ENCODE data around the gene SHMT1.
"Not testable (repeated sequence)": the region's sequence is repeated elsewhere in the genome, so short reads cannot be mapped to it uniquely, and the experiment has no call there.

SHMT1 gene

DNA sequence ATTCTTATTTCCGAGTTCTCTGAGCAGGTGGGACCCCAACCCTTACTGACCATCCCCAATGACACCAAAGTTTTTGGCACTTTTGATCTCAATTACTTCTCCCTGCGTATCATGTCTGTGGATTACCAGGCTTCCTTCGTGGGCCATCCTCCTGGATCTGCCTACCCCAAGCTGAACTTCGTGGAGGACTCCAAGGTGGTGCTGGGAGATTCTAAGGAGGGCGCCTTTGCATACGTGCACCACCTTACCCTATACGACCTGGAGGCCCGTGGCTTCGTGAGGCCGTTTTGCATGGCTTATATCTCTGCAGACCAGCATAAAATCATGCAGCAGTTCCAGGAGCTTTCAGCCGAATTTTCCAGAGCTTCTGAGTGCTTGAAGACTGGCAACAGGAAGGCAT, 47.4 kb downstream of the SHMT1 start:
- TF ChIP-seq, protein P1, sequence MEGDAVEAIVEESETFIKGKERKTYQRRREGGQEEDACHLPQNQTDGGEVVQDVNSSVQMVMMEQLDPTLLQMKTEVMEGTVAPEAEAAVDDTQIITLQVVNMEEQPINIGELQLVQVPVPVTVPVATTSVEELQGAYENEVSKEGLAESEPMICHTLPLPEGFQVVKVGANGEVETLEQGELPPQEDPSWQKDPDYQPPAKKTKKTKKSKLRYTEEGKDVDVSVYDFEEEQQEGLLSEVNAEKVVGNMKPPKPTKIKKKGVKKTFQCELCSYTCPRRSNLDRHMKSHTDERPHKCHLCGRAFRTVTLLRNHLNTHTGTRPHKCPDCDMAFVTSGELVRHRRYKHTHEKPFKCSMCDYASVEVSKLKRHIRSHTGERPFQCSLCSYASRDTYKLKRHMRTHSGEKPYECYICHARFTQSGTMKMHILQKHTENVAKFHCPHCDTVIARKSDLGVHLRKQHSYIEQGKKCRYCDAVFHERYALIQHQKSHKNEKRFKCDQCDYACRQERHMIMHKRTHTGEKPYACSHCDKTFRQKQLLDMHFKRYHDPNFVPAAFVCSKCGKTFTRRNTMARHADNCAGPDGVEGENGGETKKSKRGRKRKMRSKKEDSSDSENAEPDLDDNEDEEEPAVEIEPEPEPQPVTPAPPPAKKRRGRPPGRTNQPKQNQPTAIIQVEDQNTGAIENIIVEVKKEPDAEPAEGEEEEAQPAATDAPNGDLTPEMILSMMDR (conservative IDR thresholded peaks at IDR 0.05; ENCODE audit: control insufficient read depth, insufficient read depth, low read depth, low read length) = no peak
- H3K4me3 ChIP-seq (ENCODE audit: control insufficient read depth, low read depth, low read length) = peak overlapping the region; percentile 96
- DNase-seq (ENCODE audit: low read depth) = no peak

DNA sequence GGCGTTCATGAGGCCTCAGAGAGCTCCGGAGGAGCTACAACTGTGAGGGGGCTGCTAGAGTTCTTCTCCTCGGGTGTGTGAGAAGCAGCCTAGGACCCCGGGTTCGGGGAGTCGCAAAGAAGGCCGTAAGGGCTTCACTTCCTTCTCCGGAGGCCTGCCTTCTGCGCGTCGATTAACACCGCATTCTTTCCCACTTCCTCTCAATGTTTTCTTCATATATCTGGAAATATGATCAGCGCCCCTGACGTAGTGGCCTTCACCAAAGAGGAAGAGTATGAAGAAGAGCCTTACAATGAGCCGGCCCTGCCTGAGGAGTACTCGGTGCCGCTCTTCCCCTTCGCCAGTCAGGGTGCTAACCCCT, 47.8 kb downstream of the SHMT1 start:
- TF ChIP-seq, protein P1 (conservative IDR thresholded peaks at IDR 0.05; ENCODE audit: control insufficient read depth, insufficient read depth, low read depth, low read length) = no peak
- peak; percentile 14 for DNase-seq (ENCODE audit: low read depth)
- peak overlapping the region; percentile 96 for H3K4me3 ChIP-seq (ENCODE audit: control insufficient read depth, low read depth, low read length)

DNA sequence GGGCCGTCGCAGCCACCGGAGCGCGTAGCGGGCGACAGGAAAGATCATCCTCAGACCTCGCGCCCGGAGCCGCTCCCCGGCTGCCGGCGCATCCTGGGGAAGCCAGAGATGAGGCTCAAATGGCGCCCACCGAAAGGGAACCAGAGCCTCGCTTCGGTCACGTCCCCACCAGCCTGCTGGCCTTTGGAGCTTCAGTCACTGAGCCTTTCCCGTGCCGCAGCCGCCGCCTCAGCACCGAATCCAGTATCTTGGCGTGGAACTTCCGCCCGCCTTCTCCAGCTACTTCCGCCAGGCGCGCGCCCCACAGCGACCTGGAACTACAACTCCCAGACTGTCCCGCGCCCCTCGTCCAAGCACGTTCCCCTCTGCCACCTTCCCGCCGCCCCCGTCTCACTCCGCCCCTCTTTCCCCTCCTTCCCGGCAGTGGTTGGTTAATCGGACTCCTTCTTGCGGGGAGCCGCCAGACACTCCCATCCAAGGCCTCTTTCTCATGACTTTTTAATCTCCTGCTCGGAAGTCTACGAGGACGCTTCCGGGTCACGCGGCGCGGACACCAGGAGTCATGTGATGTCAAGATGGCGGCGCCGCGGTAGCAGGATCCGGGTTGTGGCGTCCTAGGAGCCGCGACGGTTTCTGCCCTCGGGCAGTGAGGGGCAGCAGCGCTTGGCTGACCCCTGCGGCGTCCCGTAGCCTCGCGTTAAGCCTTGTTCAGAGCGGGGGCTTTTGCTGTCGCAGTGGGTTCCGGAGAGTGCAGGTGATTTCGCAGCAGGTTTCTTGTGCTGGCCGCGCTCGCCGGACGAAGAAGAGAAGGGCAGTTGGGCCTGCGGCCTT, 48.4 kb downstream of the SHMT1 start, which contains the start of the genes SMCR8 and TOP3A:
Gene SMCR8 (plus strand): TSS at position 563 of the 831 bp plus-strand sequence. CDS start 497 bp downstream, outside the sequence.
Gene TOP3A (minus strand): TSS at position 264 of the 831 bp plus-strand sequence. CDS start 216 bp downstream, at position 48.
- H3K4me3 ChIP-seq (ENCODE audit: control insufficient read depth, low read depth, low read length) = peak within 1 kb of the TSS; percentile 96
- TF ChIP-seq, protein P1 (conservative IDR thresholded peaks at IDR 0.05; ENCODE audit: control insufficient read depth, insufficient read depth, low read depth, low read length) = no peak

GRCh38 chr17:18314059-18314730, 49.2 kb downstream of the SHMT1 start:
- TF ChIP-seq, protein P1 (conservative IDR thresholded peaks at IDR 0.05; ENCODE audit: control insufficient read depth, insufficient read depth, low read depth, low read length) = no peak
- no peak for DNase-seq (ENCODE audit: low read depth)
- H3K4me3 ChIP-seq (ENCODE audit: control insufficient read depth, low read depth, low read length) = peak overlapping the region; percentile 96

More for the DNA sequence above, 48.4 kb downstream of the SHMT1 start, which contains the start of the genes SMCR8 and TOP3A:
- DNase-seq (ENCODE audit: low read depth) = peak; percentile 97

DNA sequence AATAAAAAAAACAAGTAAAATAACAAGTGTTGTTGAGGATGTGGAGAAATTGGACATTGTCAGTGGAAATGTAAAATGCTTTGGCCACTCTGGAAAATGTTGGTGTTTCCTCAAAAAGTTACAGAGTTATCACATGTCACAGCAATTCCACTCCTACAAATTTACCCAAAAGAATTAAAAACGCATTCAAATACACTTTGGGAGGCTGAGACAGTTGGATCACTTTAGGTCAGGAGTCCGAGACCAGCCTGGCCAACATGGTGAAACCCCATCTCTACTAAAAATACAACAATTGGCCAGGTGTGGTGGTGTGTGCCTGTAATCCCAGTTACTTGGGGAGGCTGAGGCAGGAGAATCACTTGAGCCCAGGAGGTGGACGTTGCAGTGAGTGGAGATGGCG, 54.1 kb downstream of the SHMT1 start:
- TF ChIP-seq, protein P1 (conservative IDR thresholded peaks at IDR 0.05; ENCODE audit: control insufficient read depth, insufficient read depth, low read depth, low read length) = no peak
- no peak for DNase-seq (ENCODE audit: low read depth)
- H3K4me3 ChIP-seq (ENCODE audit: control insufficient read depth, low read depth, low read length) = no peak overlapping the region

DNA sequence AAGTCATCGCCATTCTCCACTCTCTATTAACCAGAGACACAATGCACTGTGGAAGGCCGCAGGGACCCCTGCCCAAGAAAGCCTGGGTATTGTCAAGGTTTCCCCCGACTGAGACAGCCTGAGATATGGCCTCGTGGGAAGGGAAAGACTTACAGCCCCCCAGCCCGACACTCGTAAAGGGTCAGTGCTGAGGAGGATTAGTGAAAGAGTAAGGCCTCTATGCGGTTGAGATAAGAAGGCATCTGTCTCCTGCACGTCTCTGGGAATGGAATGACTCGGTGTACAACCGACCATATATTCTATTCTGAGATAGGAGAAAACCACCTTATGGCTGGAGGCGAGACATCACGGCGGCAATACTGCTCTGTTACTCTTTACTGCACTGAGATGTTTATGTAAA, 60.1 kb downstream of the SHMT1 start:
- not testable (repeated sequence) for H3K4me3 ChIP-seq (ENCODE audit: control insufficient read depth, low read depth, low read length); DNase-seq (ENCODE audit: low read depth)

All from fibroblast of mammary gland (primary cell).